Neural progenitor cell (in vitro differentiated cells): Measurements from ENCODE around the gene ZC3H10. TPM values are rescaled to one million over a fixed set of nuclear protein-coding genes. Genes with fewer than 3 reads are reported as not detected.
A peak's percentile ranks its signal among the peaks of the same experiment; 100 is the strongest.

Experiments
- DNase-seq: peaks from one replicate; pipeline ENCODE4 v3.0.0-alpha.2; 2016; ENCODE audit warnings: low spot score
- H2AFZ ChIP-seq: fragments of 200-600 bp; sonication (generic); replicated peaks from 2 replicates; pipeline ENCODE4 v1.6.1; 2016; ENCODE audit warnings: antibody characterized with exemption
- H3F3A ChIP-seq: fragments of 200-600 bp; sonication (generic); 2 replicates; pipeline ENCODE4 v1.6.1; 2016; ENCODE audit warnings: antibody characterized with exemption, low read depth
- H3K27ac ChIP-seq: fragments of 200-600 bp; sonication (generic); 2 replicates; pipeline ENCODE4 v1.5.1; 2016; ENCODE audit warnings: mild to moderate bottlenecking
- H3K27me3 ChIP-seq: fragments of 200-600 bp; sonication (generic); 2 replicates; pipeline ENCODE4 v1.6.1; 2016; ENCODE audit warnings: mild to moderate bottlenecking, moderate library complexity
- H3K36me3 ChIP-seq: fragments of 200-600 bp; sonication (generic); 2 replicates; pipeline ENCODE4 v1.5.1; 2016
- H3K4me1 ChIP-seq: fragments of 200-600 bp; sonication (generic); 2 replicates; pipeline ENCODE4 v1.6.1; 2016; ENCODE audit warnings: mixed run types
- H3K4me2 ChIP-seq: fragments of 200-600 bp; sonication (generic); 2 replicates; pipeline ENCODE4 v1.6.1; 2016
- H3K4me3 ChIP-seq: fragments of 200-600 bp; sonication (generic); 2 replicates; pipeline ENCODE4 v1.5.1; 2016
- H3K79me2 ChIP-seq: fragments of 200-600 bp; sonication (generic); 2 replicates; pipeline ENCODE4 v1.6.1; 2016; ENCODE audit warnings: low read depth
- H3K9ac ChIP-seq: fragments of 200-600 bp; sonication (generic); 2 replicates; pipeline ENCODE4 v1.6.1; 2016
- H3K9me3 ChIP-seq: fragments of 200-600 bp; sonication (generic); 2 replicates; pipeline ENCODE4 v1.5.1; 2016; ENCODE audit warnings: low read depth
- H4K20me1 ChIP-seq: fragments of 200-600 bp; sonication (generic); 2 replicates; pipeline ENCODE4 v1.6.1; 2016; ENCODE audit warnings: low read depth
- H3K27ac Mint-ChIP-seq: 3 replicates; pipeline ENCODE4 v1.8.0; 2021; ENCODE audit warnings: mixed read lengths
- H3K27me3 Mint-ChIP-seq: 2 replicates; pipeline ENCODE4 v1.8.0; 2022; ENCODE audit warnings: low read depth, mild to moderate bottlenecking, inconsistent platforms, moderate library complexity, mixed read lengths; ENCODE audit not compliant: insufficient read depth
- H3K36me3 Mint-ChIP-seq: 3 replicates; pipeline ENCODE4 v1.8.0; 2021; ENCODE audit warnings: mixed read lengths
- H3K4me1 Mint-ChIP-seq: 3 replicates; pipeline ENCODE4 v1.8.0; 2021; ENCODE audit warnings: mixed read lengths
- H3K4me3 Mint-ChIP-seq: 3 replicates; pipeline ENCODE4 v1.8.0; 2021; ENCODE audit warnings: mild to moderate bottlenecking, moderate library complexity, mixed read lengths
- H3K9me3 Mint-ChIP-seq: 3 replicates; pipeline ENCODE4 v1.8.0; 2020; ENCODE audit warnings: mixed read lengths
- CTCF ChIP-seq: fragments of 200-600 bp; sonication (generic); IDR thresholded peaks from 2 replicates; pipeline ENCODE4 v1.5.1; 2017; ENCODE audit warnings: antibody characterized with exemption, mild to moderate bottlenecking
- EZH2 ChIP-seq: fragments of 200-600 bp; sonication (generic); IDR thresholded peaks from 2 replicates; pipeline ENCODE4 v1.6.1; 2017; ENCODE audit warnings: antibody characterized with exemption, mild to moderate bottlenecking, moderate library complexity
- EZH2phosphoT487 ChIP-seq: fragments of 200-600 bp; sonication (generic); IDR thresholded peaks from 2 replicates; pipeline ENCODE4 v1.6.1; 2017; ENCODE audit warnings: antibody characterized with exemption
- total RNA-seq: library from RNA; depleted of rRNA; stranded (reverse); fragments of >200 nt; gene quantifications from 2 replicates; pipeline ENCODE4 v1.2.3, GENCODE V29; 2015; ENCODE audit warnings: low replicate concordance

Gene ZC3H10
- total RNA-seq, 1 donor from 2014 or later: 10.8 TPM

GRCh38 chr12:56080556-56081138 is 37.4 kb upstream of the ZC3H10 start:
- no peak for TF ChIP-seq EZH2
- no peak for TF ChIP-seq EZH2phosphoT487
- TF ChIP-seq CTCF: no peak
- Histone ChIP-seq H3K4me3 (peak overlapping the region; percentile 75), H3K9me3 (no peaks in the 10 kb centered on the region), H3K79me2 (no peaks in the 10 kb centered on the region), H3K4me1 (peaks cover 16% of the 10 kb centered on the region), H3K4me2 (peak overlapping the region; percentile 98), H2AFZ (peak overlapping the region; percentile 98), H4K20me1 (no peaks in the 10 kb centered on the region), H3K9ac (no peak overlapping the region), H3K27ac (no peak overlapping the region), H3F3A (peaks cover 27% of the 10 kb centered on the region), H3K36me3 (no peaks in the 10 kb centered on the region), H3K27me3 (peaks cover 25% of the 10 kb centered on the region)
- Mint-ChIP-seq H3K4me1 (peaks cover 8% of the 10 kb centered on the region), H3K36me3 (no peaks in the 10 kb centered on the region), H3K9me3 (peaks cover 6% of the 10 kb centered on the region), H3K27ac (no peak overlapping the region), H3K27me3 (peaks cover 23% of the 10 kb centered on the region), H3K4me3 (peak overlapping the region; percentile 89)
- peak; percentile 45 for DNase-seq

DNA sequence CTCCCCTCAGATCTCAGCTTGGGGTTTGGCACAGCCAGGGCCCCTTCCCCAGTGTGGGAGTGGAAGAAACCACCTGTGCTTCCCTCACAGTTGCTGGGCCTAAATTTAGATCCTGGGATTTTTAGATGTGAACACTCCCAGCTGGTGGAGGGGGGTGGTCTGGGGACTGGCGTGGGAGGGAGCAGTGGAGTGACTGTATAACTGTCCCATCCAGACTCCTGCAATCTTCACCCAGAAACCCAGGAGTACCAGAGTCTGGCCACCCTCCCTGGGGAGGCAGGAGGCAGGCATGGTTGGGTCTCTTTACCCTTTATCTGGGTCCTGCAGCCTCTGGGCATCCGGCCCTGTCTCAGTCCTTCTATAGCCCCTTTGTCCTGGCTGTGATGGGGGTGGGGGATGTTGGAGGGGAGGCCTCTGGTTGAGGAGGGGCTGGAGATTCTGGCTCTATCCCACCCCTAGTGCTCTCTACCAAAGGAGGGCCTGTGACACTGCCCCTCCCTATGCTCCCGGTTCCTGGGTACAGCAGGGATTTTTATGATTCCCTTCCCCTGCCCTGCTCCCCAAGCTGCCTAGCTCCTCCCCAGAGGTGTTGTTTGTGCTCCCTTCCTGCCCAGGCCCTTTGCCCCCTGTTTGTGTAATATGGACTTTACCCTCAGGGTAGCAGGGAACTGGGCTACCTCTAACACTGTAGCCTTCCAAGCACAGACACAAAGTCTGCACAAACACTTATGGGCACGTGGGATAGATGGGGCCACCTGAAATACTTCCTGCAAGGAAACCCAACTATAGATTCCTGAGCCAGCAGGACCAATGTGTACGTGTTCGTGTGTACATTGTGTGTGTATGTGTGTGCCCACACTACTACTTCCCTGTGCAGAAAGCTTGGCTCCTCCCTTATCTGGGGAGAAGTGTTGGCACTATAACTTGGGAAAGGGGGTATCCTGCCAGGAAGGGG is 36.4 kb upstream of the ZC3H10 start:
- Histone ChIP-seq H3K36me3 (no peaks in the 10 kb centered on the region), H4K20me1 (no peaks in the 10 kb centered on the region), H3K9ac (no peak overlapping the region), H3K4me1 (peaks cover 16% of the 10 kb centered on the region), H3F3A (peaks cover 27% of the 10 kb centered on the region), H3K4me3 (no peak overlapping the region), H3K9me3 (no peaks in the 10 kb centered on the region), H3K27me3 (peaks cover 25% of the 10 kb centered on the region), H3K27ac (no peak overlapping the region), H3K4me2 (peak overlapping the region; percentile 46), H2AFZ (no peak overlapping the region), H3K79me2 (no peaks in the 10 kb centered on the region)
- peak; percentile 18 for DNase-seq
- H3K27me3 Mint-ChIP-seq: peaks cover 23% of the 10 kb centered on the region
- H3K4me3 Mint-ChIP-seq: peak overlapping the region; percentile 89
- no peaks in the 10 kb centered on the region for H3K36me3 Mint-ChIP-seq
- no peak overlapping the region for H3K27ac Mint-ChIP-seq
- H3K9me3 Mint-ChIP-seq: peaks cover 5% of the 10 kb centered on the region
- H3K4me1 Mint-ChIP-seq: peaks cover 8% of the 10 kb centered on the region
- no peak for TF ChIP-seq CTCF
- no peak for TF ChIP-seq EZH2phosphoT487

DNA sequence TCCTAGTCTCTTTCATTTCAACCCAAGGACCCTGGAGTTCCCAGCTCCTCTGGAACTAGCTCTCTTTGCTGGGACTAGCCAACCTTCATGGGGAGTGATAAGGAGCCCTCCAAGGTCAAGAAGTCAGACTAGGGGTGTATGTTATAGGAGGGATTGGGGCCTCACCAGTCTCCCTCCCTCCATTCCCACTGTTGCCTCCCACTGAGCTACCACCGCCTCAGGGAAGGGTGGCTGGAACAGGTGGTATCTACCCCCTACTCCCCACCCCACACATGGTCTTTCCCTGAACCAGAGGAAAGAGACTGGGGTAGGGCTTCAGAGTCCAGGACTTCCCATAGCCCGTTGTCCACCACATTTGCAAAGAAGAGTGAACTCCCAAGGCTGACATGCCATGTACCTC is 35.7 kb upstream of the ZC3H10 start:
- no peak overlapping the region for H2AFZ ChIP-seq
- Mint-ChIP-seq H3K27ac (no peak overlapping the region), H3K4me3 (no peak overlapping the region), H3K9me3 (peaks cover 3% of the 10 kb centered on the region), H3K36me3 (no peaks in the 10 kb centered on the region), H3K27me3 (peaks cover 22% of the 10 kb centered on the region), H3K4me1 (peaks cover 8% of the 10 kb centered on the region)
- H3K9me3 ChIP-seq: no peaks in the 10 kb centered on the region
- no peaks in the 10 kb centered on the region for H3K79me2 ChIP-seq
- peaks cover 27% of the 10 kb centered on the region for H3F3A ChIP-seq
- peaks cover 16% of the 10 kb centered on the region for H3K4me1 ChIP-seq
- no peaks in the 10 kb centered on the region for H4K20me1 ChIP-seq
- no peak overlapping the region for H3K4me2 ChIP-seq
- H3K27ac ChIP-seq: no peak overlapping the region
- H3K27me3 ChIP-seq: peaks cover 25% of the 10 kb centered on the region
- H3K36me3 ChIP-seq: no peaks in the 10 kb centered on the region
- TF ChIP-seq EZH2phosphoT487 (no peak), CTCF (no peak), EZH2 (no peak)
- DNase-seq: no peak
- H3K9ac ChIP-seq: no peak overlapping the region
- H3K4me3 ChIP-seq: no peak overlapping the region
